Gastroesophageal sphincter (tissue), 3 donors: ENCODE measurements around the gene CD9.

Experiments
- EP300 ChIP-seq: sonication (generic); formaldehyde crosslinking; IDR thresholded peaks from one replicate; pipeline ENCODE4 v1.6.1; 2017; ENCODE audit warnings: antibody characterized with exemption, mild to moderate bottlenecking
- POLR2A ChIP-seq, 2 donors: fragments of 450-650 bp; IDR thresholded peaks; one replicate each; pipeline ENCODE4 v1.6.1; 2017; ENCODE audit warnings: antibody characterized with exemption in 2 of 2, mild to moderate bottlenecking in 2 of 2, moderate library complexity in 1 of 2
- POLR2AphosphoS5 ChIP-seq: sonication (generic); formaldehyde crosslinking; IDR thresholded peaks from one replicate; pipeline ENCODE4 v1.6.1; 2017; ENCODE audit warnings: antibody characterized with exemption
- TF ChIP-seq, protein P1 (sequence below), 4 experiments: fragments of 200-600 bp in 2 of 4; fragments of 450-650 bp in 2 of 4; sonication (generic) in 1 of 4; IDR thresholded peaks; one replicate each; pipeline ENCODE4 v1.5.1; 2017 to 2019; ENCODE audit warnings: antibody characterized with exemption in 4 of 4, mild to moderate bottlenecking in 2 of 4, moderate library complexity in 2 of 4

DNA sequence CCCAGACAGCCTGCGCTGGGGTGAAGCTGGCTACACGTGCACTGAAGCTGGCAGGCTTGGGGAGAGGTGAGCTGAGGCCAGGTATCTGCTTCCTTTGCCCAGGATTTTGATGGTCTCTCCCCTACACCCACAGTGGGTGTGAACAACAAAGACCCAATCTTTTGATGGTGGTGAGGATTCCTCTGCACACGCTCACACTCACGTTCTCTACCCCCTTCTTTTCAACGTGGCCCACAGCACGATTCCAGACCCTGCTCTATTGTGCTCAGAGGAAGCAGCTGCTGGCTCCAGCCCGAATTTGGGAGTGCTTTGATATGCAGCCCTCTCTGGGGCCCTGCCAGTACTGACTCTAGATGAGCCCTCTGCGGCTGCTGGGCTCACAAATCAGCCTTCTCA, 4.9 kb downstream of the CD9 start:
- TF ChIP-seq, protein P1, sequence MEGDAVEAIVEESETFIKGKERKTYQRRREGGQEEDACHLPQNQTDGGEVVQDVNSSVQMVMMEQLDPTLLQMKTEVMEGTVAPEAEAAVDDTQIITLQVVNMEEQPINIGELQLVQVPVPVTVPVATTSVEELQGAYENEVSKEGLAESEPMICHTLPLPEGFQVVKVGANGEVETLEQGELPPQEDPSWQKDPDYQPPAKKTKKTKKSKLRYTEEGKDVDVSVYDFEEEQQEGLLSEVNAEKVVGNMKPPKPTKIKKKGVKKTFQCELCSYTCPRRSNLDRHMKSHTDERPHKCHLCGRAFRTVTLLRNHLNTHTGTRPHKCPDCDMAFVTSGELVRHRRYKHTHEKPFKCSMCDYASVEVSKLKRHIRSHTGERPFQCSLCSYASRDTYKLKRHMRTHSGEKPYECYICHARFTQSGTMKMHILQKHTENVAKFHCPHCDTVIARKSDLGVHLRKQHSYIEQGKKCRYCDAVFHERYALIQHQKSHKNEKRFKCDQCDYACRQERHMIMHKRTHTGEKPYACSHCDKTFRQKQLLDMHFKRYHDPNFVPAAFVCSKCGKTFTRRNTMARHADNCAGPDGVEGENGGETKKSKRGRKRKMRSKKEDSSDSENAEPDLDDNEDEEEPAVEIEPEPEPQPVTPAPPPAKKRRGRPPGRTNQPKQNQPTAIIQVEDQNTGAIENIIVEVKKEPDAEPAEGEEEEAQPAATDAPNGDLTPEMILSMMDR (IDR thresholded peaks at IDR 0.05) = no peak
- TF ChIP-seq POLR2A (IDR thresholded peaks at IDR 0.05) = no peak
- no peak for TF ChIP-seq EP300
- no peak for TF ChIP-seq POLR2AphosphoS5
